PFSK-1 (cell line): ENCODE measurements around the gene ANKRD35.

Experiments
- REST ChIP-seq, 2 experiments: IDR thresholded peaks; 2 replicates each; pipeline versions ENCODE4 v1.6.1 to v1.8.0; 2011 to 2012; ENCODE audit warnings: low read depth in 2 of 2, low read length in 2 of 2, control low read depth in 1 of 2, inconsistent platforms in 1 of 2, mild to moderate bottlenecking in 1 of 2, moderate library complexity in 1 of 2; ENCODE audit not compliant: insufficient read depth in 1 of 2
- SIN3A ChIP-seq: IDR thresholded peaks from 2 replicates; pipeline ENCODE4 v1.6.1; 2012; ENCODE audit warnings: mild to moderate bottlenecking, low read length, moderate library complexity, borderline replicate concordance; ENCODE audit not compliant: insufficient read depth
- TAF1 ChIP-seq: IDR thresholded peaks from 2 replicates; pipeline ENCODE4 v1.6.1; 2012; ENCODE audit warnings: low read length, control low read depth, borderline replicate concordance; ENCODE audit not compliant: insufficient read depth

GRCh38 chr1:145878724-145879123 lies 6.9 kb downstream of the ANKRD35 start:
- no peak for TF ChIP-seq TAF1
- TF ChIP-seq SIN3A: no peak
- no peak for TF ChIP-seq REST (IDR thresholded peaks at IDR 0.05; ENCODE audit: insufficient read depth in 1 of 2, low read depth in 2 of 2, low read length in 2 of 2)
